ENCODE measurements around the gene DNAAF1.

GRCh38 chr16:84184775-84185174, 39.7 kb downstream of the DNAAF1 start:
- TF ChIP-seq CTCF (IDR thresholded peaks at IDR 0.05) (no peak), POLR2A (IDR thresholded peaks at IDR 0.05) (no peak)

Measured in tibial nerve (tissue), 3 donors.